ENCODE data around the gene CAV3. TPM values are rescaled to one million over a fixed set of nuclear protein-coding genes. Genes with fewer than 3 reads are reported as not detected.
A peak's percentile ranks its signal among the peaks of the same experiment; 100 is the strongest.

CAV3 gene
- total and polyA plus RNA-seq, 10 of the 15 experiments (the other 5 are each of a cell fraction or from before 2014, with no cell fraction given): not detected

- peak; percentile 91 for TF ChIP-seq HDAC6 (IDR thresholded peaks at IDR 0.05; ENCODE audit: unreplicated experiment)
- TF ChIP-seq, protein P1, sequence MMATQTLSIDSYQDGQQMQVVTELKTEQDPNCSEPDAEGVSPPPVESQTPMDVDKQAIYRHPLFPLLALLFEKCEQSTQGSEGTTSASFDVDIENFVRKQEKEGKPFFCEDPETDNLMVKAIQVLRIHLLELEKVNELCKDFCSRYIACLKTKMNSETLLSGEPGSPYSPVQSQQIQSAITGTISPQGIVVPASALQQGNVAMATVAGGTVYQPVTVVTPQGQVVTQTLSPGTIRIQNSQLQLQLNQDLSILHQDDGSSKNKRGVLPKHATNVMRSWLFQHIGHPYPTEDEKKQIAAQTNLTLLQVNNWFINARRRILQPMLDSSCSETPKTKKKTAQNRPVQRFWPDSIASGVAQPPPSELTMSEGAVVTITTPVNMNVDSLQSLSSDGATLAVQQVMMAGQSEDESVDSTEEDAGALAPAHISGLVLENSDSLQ (IDR thresholded peaks at IDR 0.05): no peak
- no peak for TF ChIP-seq ZNF274 (IDR thresholded peaks at IDR 0.05; ENCODE audit: insufficient read depth, insufficient read length)
- TF ChIP-seq NR2F1 (conservative IDR thresholded peaks at IDR 0.05): peak; percentile 89
- TF ChIP-seq, protein P2, sequence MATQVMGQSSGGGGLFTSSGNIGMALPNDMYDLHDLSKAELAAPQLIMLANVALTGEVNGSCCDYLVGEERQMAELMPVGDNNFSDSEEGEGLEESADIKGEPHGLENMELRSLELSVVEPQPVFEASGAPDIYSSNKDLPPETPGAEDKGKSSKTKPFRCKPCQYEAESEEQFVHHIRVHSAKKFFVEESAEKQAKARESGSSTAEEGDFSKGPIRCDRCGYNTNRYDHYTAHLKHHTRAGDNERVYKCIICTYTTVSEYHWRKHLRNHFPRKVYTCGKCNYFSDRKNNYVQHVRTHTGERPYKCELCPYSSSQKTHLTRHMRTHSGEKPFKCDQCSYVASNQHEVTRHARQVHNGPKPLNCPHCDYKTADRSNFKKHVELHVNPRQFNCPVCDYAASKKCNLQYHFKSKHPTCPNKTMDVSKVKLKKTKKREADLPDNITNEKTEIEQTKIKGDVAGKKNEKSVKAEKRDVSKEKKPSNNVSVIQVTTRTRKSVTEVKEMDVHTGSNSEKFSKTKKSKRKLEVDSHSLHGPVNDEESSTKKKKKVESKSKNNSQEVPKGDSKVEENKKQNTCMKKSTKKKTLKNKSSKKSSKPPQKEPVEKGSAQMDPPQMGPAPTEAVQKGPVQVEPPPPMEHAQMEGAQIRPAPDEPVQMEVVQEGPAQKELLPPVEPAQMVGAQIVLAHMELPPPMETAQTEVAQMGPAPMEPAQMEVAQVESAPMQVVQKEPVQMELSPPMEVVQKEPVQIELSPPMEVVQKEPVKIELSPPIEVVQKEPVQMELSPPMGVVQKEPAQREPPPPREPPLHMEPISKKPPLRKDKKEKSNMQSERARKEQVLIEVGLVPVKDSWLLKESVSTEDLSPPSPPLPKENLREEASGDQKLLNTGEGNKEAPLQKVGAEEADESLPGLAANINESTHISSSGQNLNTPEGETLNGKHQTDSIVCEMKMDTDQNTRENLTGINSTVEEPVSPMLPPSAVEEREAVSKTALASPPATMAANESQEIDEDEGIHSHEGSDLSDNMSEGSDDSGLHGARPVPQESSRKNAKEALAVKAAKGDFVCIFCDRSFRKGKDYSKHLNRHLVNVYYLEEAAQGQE (IDR thresholded peaks at IDR 0.05; ENCODE audit: low read depth, low read length): no peak
- TF ChIP-seq E4F1 (IDR thresholded peaks at IDR 0.05; ENCODE audit: borderline replicate concordance, partially characterized antibody): no peak
- no peak for TF ChIP-seq SUPT20H (IDR thresholded peaks at IDR 0.05; ENCODE audit: borderline replicate concordance, control insufficient read depth, low read depth, low read length)
- TF ChIP-seq IRF4 (IDR thresholded peaks at IDR 0.05; ENCODE audit: low read depth, low read length): no peak
- TF ChIP-seq ZNF622 (IDR thresholded peaks at IDR 0.05): no peak
- no peak for TF ChIP-seq CREM (IDR thresholded peaks at IDR 0.05; ENCODE audit: low read depth)
- no peak for TF ChIP-seq PRDM15 (CRISPR knock-in tag; IDR thresholded peaks at IDR 0.05)
- TF ChIP-seq NKRF (conservative IDR thresholded peaks at IDR 0.05): no peak
- no peak for TF ChIP-seq TAF1 (IDR thresholded peaks at IDR 0.05; ENCODE audit: borderline replicate concordance, low read depth, low read length)
- no peak for TF ChIP-seq POU2F2 (IDR thresholded peaks at IDR 0.05; ENCODE audit: borderline replicate concordance, low read depth, low read length)
Measured at GRCh38 chr3:8767667-8768363, 34.2 kb downstream of the CAV3 start (continued).
